ENCODE results near the gene CD6. TPM values are rescaled to one million over a fixed set of nuclear protein-coding genes. Genes with fewer than 3 reads are reported as not detected.
A peak's percentile ranks its signal among the peaks of the same experiment; 100 is the strongest.

CD6 gene
- polyA plus RNA-seq, 2 of the 4 experiments (the other 2 are of a cell fraction), result 0.06 TPM

- CTCF ChIA-PET, result interaction anchor here (1.1 kb wide), 1 partner anchor 18 kb away, joined by 3 read pairs; no protein-coding TSS in a partner anchor
- no peak for FAIRE-seq
- TF ChIP-seq, protein P1, sequence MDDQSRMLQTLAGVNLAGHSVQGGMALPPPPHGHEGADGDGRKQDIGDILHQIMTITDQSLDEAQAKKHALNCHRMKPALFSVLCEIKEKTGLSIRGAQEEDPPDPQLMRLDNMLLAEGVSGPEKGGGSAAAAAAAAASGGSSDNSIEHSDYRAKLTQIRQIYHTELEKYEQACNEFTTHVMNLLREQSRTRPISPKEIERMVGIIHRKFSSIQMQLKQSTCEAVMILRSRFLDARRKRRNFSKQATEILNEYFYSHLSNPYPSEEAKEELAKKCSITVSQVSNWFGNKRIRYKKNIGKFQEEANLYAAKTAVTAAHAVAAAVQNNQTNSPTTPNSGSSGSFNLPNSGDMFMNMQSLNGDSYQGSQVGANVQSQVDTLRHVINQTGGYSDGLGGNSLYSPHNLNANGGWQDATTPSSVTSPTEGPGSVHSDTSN (IDR thresholded peaks at IDR 0.05), result no peak
- TF ChIP-seq JUN (IDR thresholded peaks at IDR 0.05) (no peak), TP53 (CRISPR knock-in tag; IDR thresholded peaks at IDR 0.05) (no peak), KDM5A (IDR thresholded peaks at IDR 0.05) (no peak), KDM1A (IDR thresholded peaks at IDR 0.05; ENCODE audit: low read depth) (no peak), CHD2 (IDR thresholded peaks at IDR 0.05; ENCODE audit: low read length, partially characterized antibody) (no peak), USF2 (IDR thresholded peaks at IDR 0.05) (no peak), NFE2L2 (conservative IDR thresholded peaks at IDR 0.05; ENCODE audit: low read length) (no peak), CBX8 (IDR thresholded peaks at IDR 0.05) (no peak), HOXB5 (CRISPR knock-in tag; IDR thresholded peaks at IDR 0.05) (no peak), ZNF302 (CRISPR knock-in tag; IDR thresholded peaks at IDR 0.05) (no peak), FOSB (CRISPR knock-in tag; IDR thresholded peaks at IDR 0.05) (no peak), FOSL2 (IDR thresholded peaks at IDR 0.05) (no peak), FOSL2 (CRISPR knock-in tag; IDR thresholded peaks at IDR 0.05) (no peak), POLR2A (IDR thresholded peaks at IDR 0.05; ENCODE audit: low read length) (no peak), CEBPB (IDR thresholded peaks at IDR 0.05) (no peak)
- TF ChIP-seq, protein P2, sequence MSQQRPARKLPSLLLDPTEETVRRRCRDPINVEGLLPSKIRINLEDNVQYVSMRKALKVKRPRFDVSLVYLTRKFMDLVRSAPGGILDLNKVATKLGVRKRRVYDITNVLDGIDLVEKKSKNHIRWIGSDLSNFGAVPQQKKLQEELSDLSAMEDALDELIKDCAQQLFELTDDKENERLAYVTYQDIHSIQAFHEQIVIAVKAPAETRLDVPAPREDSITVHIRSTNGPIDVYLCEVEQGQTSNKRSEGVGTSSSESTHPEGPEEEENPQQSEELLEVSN (IDR thresholded peaks at IDR 0.05; ENCODE audit: borderline replicate concordance, low read depth), result no peak
- TF ChIP-seq, protein P3, sequence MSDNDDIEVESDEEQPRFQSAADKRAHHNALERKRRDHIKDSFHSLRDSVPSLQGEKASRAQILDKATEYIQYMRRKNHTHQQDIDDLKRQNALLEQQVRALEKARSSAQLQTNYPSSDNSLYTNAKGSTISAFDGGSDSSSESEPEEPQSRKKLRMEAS (IDR thresholded peaks at IDR 0.05), result no peak
- ATAC-seq, result no peak
- Histone ChIP-seq H3K4me1 (no peaks in the 10 kb centered on the region), H3K27ac (no peak overlapping the region), H3K4me2 (no peak overlapping the region), H3K4me3 (no peak overlapping the region), H3K9me3 (no peaks in the 10 kb centered on the region)
- WGBS (ENCODE audit: missing lambda C conversion rate), result 62% methylated on average over 4 of the region's 4 CpGs
- POLR2A ChIA-PET, result no interaction called here
- DNase-seq (ENCODE audit: low read depth in 1 of 2, low spot score in 1 of 2), result no peak
Measured at GRCh38 chr11:61034111-61034510, 62.6 kb downstream of the CD6 start.

GRCh38 chr11:61034704-61035525 is 63.4 kb downstream of the CD6 start:
- H3K9me3 ChIP-seq, result no peaks in the 10 kb centered on the region
- no peaks in the 10 kb centered on the region for H3K4me1 ChIP-seq
- ATAC-seq (0 out of 6 replicates have a peak, but pooled peaks of 1 of the 2 experiments have one; percentile 19), FAIRE-seq (no peak), DNase-seq (ENCODE audit: low read depth in 1 of 2, low spot score in 1 of 2) (no peak)
- no peak for TF ChIP-seq EHMT2 (IDR thresholded peaks at IDR 0.05; ENCODE audit: low read depth)
- TF ChIP-seq RNF2 (IDR thresholded peaks at IDR 0.05; ENCODE audit: borderline replicate concordance, low read depth), result no peak
- CTCF ChIA-PET, result interaction anchor here (1.1 kb wide), 1 partner anchor 17 kb away, joined by 3 read pairs; no protein-coding TSS in a partner anchor
- WGBS (ENCODE audit: missing lambda C conversion rate), result 64% methylated on average over 14 of the region's 15 CpGs
- no peak overlapping the region for H3K27ac ChIP-seq
- no peak overlapping the region for H3K4me3 ChIP-seq
- POLR2A ChIA-PET, result no interaction called here
- H3K4me2 ChIP-seq, result no peak overlapping the region

- POLR2A ChIA-PET, result no interaction called here
- 70% methylated on average over 10 of the region's 10 CpGs for WGBS (ENCODE audit: missing lambda C conversion rate)
- no peak overlapping the region for H3K4me3 ChIP-seq
- ATAC-seq (no peak), DNase-seq (ENCODE audit: low read depth in 1 of 2, low spot score in 1 of 2) (no peak), FAIRE-seq (no peak)
- CTCF ChIA-PET, result no interaction called here
- H3K4me1 ChIP-seq, result no peaks in the 10 kb centered on the region
- no peaks in the 10 kb centered on the region for H3K9me3 ChIP-seq
- no peak overlapping the region for H3K27ac ChIP-seq
- H3K4me2 ChIP-seq, result no peak overlapping the region
- TF ChIP-seq MYC (IDR thresholded peaks at IDR 0.05; ENCODE audit: borderline replicate concordance, low read length) (no peak), CBX2 (IDR thresholded peaks at IDR 0.05; ENCODE audit: borderline replicate concordance, low read depth) (no peak), RARB (CRISPR knock-in tag; IDR thresholded peaks at IDR 0.05) (no peak), BCL3 (IDR thresholded peaks at IDR 0.05) (no peak), FOSL2 (IDR thresholded peaks at IDR 0.05) (no peak), FOSL2 (CRISPR knock-in tag; IDR thresholded peaks at IDR 0.05) (no peak), NR3C1 (IDR thresholded peaks at IDR 0.05) (no peak), ESRRA (IDR thresholded peaks at IDR 0.05; ENCODE audit: borderline replicate concordance, low read length) (no peak), EHMT2 (IDR thresholded peaks at IDR 0.05; ENCODE audit: low read depth) (no peak), EHF (CRISPR knock-in tag; IDR thresholded peaks at IDR 0.05) (no peak), NPAS2 (CRISPR knock-in tag; IDR thresholded peaks at IDR 0.05; ENCODE audit: borderline replicate concordance) (no peak), ZFP36 (IDR thresholded peaks at IDR 0.05; ENCODE audit: borderline replicate concordance, partially characterized antibody) (no peak), HES2 (IDR thresholded peaks at IDR 0.05) (no peak), POLR2A (IDR thresholded peaks at IDR 0.05; ENCODE audit: low read length) (no peak), HOXB13 (CRISPR knock-in tag; IDR thresholded peaks at IDR 0.05; ENCODE audit: low read depth) (no peak), FOXS1 (CRISPR knock-in tag; IDR thresholded peaks at IDR 0.05) (no peak), RNF2 (IDR thresholded peaks at IDR 0.05; ENCODE audit: borderline replicate concordance, low read depth) (no peak), CBX8 (IDR thresholded peaks at IDR 0.05) (no peak), ZNF302 (CRISPR knock-in tag; IDR thresholded peaks at IDR 0.05) (no peak), RFX5 (IDR thresholded peaks at IDR 0.05) (no peak)
Measured at GRCh38 chr11:61035526-61035835, 64.0 kb downstream of the CD6 start.
